ENCODE results near the gene TOMM22. TPM values are rescaled to one million over a fixed set of nuclear protein-coding genes. Genes with fewer than 3 reads are reported as not detected.
"Not testable (repeated sequence)": the region's sequence is repeated elsewhere in the genome, so short reads cannot be mapped to it uniquely, and the experiment has no call there.

TOMM22 gene
- total RNA-seq: 10 to 100 TPM; 16.1 to 35.8 TPM

DNA sequence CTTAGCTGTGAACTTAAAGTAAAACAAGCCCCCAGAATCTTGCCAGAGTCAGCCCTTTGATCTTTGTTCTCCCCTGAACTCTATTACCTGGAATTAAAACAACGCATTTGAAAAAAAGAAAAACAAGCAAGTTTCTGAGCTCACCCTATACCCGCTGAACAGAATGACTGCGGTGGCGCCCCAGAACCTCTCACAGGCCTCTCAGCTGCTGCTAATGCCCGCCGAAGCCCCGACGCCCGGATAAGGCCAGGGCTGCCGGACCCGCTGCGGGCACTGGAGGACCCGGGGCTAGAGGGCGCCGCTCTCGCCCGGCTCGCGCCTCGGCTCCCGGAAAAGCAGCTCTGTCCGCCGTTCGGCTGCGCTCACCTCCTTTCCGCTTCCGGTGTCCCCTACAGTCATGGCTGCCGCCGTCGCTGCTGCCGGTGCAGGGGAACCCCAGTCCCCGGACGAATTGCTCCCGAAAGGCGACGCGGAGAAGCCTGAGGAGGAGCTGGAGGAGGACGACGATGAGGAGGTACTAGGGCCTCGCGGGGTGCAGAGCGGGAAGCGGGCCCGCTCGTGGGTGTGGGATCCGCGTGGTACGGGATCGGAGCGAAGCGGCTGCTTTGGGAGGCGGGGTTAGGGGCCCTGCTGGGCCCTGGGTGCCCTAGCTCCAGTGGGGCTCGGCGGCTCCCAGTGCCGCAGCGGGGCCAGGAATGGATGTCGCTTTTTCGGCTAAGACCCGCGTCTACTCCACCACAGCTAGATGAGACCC lies at the start of gene TOMM22:
TOMM22 (plus strand) TSS at position 376 of the 754 bp plus-strand sequence; CDS start at position 398, 22 bp downstream.
- Histone ChIP-seq H3K27ac (peak within 1 kb of the TSS; percentile 35 to 71), H3K27me3 (replicated peaks; ENCODE audit: insufficient read depth) (no peaks in the 10 kb centered on the region), H3K4me3 (peak within 1 kb of the TSS; percentile 86), H3K9me3 (no peaks in the 10 kb centered on the region), H3K4me1 (ENCODE audit: control insufficient read depth in 1 of 2, low read depth in 2 of 2) (peaks cover 6 to 8% of the 10 kb centered on the region in 2 donors), H3K36me3 (peaks cover 25% of the 10 kb centered on the region)
- ATAC-seq (ENCODE audit: insufficient number of reproducible peaks, low FRiP score, low read depth): peak; percentile 71
- DNase-seq (ENCODE audit: low spot score): peak; percentile 40
- TF ChIP-seq, protein P1, sequence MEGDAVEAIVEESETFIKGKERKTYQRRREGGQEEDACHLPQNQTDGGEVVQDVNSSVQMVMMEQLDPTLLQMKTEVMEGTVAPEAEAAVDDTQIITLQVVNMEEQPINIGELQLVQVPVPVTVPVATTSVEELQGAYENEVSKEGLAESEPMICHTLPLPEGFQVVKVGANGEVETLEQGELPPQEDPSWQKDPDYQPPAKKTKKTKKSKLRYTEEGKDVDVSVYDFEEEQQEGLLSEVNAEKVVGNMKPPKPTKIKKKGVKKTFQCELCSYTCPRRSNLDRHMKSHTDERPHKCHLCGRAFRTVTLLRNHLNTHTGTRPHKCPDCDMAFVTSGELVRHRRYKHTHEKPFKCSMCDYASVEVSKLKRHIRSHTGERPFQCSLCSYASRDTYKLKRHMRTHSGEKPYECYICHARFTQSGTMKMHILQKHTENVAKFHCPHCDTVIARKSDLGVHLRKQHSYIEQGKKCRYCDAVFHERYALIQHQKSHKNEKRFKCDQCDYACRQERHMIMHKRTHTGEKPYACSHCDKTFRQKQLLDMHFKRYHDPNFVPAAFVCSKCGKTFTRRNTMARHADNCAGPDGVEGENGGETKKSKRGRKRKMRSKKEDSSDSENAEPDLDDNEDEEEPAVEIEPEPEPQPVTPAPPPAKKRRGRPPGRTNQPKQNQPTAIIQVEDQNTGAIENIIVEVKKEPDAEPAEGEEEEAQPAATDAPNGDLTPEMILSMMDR (IDR thresholded peaks at IDR 0.05): peak; percentile 54

DNA sequence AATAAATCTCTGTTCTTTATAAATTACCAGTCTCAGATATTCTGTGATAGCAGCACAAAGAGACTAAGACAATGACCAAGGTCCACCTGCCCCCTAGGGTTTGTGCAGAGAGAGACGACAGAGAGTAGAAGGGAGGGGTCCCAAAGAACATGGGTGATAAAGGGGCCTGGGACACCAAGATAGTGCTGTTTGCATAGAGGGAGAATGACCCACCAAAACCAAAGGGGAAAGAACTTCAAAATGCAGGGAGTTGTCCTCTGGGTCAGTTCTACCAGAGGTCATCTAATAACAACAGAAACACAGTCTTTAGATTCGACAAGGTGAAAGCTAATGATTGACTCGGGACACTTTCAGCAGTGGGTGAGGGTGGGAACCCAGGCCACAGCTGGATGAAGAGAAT lies 49.2 kb upstream of the TOMM22 start:
- Histone ChIP-seq H3K27me3 (replicated peaks; ENCODE audit: insufficient read depth) (no peaks in the 10 kb centered on the region), H3K27ac (no peak overlapping the region), H3K4me3 (no peak overlapping the region), H3K4me1 (ENCODE audit: control insufficient read depth in 1 of 2, low read depth in 2 of 2) (no peaks in the 10 kb centered on the region), H3K9me3 (no peaks in the 10 kb centered on the region), H3K36me3 (no peaks in the 10 kb centered on the region)
- TF ChIP-seq, protein P1 (IDR thresholded peaks at IDR 0.05): no peak
- ATAC-seq (ENCODE audit: insufficient number of reproducible peaks, low FRiP score, low read depth): no peak
- no peak for DNase-seq (ENCODE audit: low spot score)

GRCh38 chr22:38638216-38638615 lies 43.5 kb upstream of the TOMM22 start:
- TF ChIP-seq, protein P1 (IDR thresholded peaks at IDR 0.05): no peak
- no peaks in the 10 kb centered on the region for H3K9me3 ChIP-seq
- DNase-seq (ENCODE audit: low spot score) (no peak), ATAC-seq (ENCODE audit: insufficient number of reproducible peaks, low FRiP score, low read depth) (no peak)
- no peaks in the 10 kb centered on the region for H3K4me1 ChIP-seq (ENCODE audit: control insufficient read depth in 1 of 2, low read depth in 2 of 2)
- H3K4me3 ChIP-seq: no peak overlapping the region
- no peaks in the 10 kb centered on the region for H3K36me3 ChIP-seq
- no peaks in the 10 kb centered on the region for H3K27me3 ChIP-seq (replicated peaks; ENCODE audit: insufficient read depth)
- no peak overlapping the region for H3K27ac ChIP-seq

- DNase-seq (ENCODE audit: low spot score) (no peak), ATAC-seq (ENCODE audit: insufficient number of reproducible peaks, low FRiP score, low read depth) (no peak)
- Histone ChIP-seq H3K27ac (no peak overlapping the region), H3K27me3 (replicated peaks; ENCODE audit: insufficient read depth) (no peaks in the 10 kb centered on the region), H3K9me3 (no peaks in the 10 kb centered on the region), H3K4me1 (ENCODE audit: control insufficient read depth in 1 of 2, low read depth in 2 of 2) (no peaks in the 10 kb centered on the region), H3K36me3 (no peaks in the 10 kb centered on the region), H3K4me3 (no peak overlapping the region)
- TF ChIP-seq, protein P1 (IDR thresholded peaks at IDR 0.05): no peak
Measured at GRCh38 chr22:38638728-38639127, 43.0 kb upstream of the TOMM22 start.

- ATAC-seq (ENCODE audit: insufficient number of reproducible peaks, low FRiP score, low read depth): no peak
- Histone ChIP-seq H3K27ac (no peak overlapping the region), H3K4me3 (no peak overlapping the region), H3K27me3 (replicated peaks; ENCODE audit: insufficient read depth) (no peaks in the 10 kb centered on the region), H3K4me1 (ENCODE audit: control insufficient read depth in 1 of 2, low read depth in 2 of 2) (no peaks in the 10 kb centered on the region), H3K9me3 (no peaks in the 10 kb centered on the region), H3K36me3 (no peaks in the 10 kb centered on the region)
- TF ChIP-seq, protein P1 (IDR thresholded peaks at IDR 0.05): no peak
- DNase-seq (ENCODE audit: low spot score): no peak
Measured at GRCh38 chr22:38641476-38642040, 40.2 kb upstream of the TOMM22 start.

DNA sequence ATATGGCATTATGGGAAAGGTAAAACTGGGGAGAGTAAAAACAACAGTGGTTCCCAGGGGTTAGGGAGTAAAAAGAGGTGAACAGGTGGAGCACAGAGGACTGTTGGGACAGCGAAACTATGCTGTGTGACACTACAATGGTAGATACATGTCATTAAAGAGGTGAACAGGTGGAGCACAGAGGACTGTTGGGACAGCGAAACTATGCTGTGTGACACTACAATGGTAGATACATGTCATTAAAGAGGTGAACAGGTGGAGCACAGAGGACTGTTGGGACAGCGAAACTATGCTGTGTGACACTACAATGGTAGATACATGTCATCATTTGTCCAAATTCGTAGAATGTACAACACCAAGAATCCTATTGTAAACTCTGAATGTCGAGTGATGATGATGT lies 37.5 kb upstream of the TOMM22 start:
- H3K27ac ChIP-seq; ATAC-seq (ENCODE audit: insufficient number of reproducible peaks, low FRiP score, low read depth); H3K9me3 ChIP-seq; H3K4me1 ChIP-seq (ENCODE audit: control insufficient read depth in 1 of 2, low read depth in 2 of 2); H3K36me3 ChIP-seq; H3K27me3 ChIP-seq (replicated peaks; ENCODE audit: insufficient read depth); DNase-seq (ENCODE audit: low spot score); H3K4me3 ChIP-seq: not testable (repeated sequence)

Data from thoracic aorta (tissue), 2 donors.